HCT116 (cell line): Measurements from ENCODE around the gene KANK4. TPM values are rescaled to one million over a fixed set of nuclear protein-coding genes. Genes with fewer than 3 reads are reported as not detected.

Source experiments
- ATAC-seq: fragments of 200-7000 bp; cut with Tn5 transposase; 2 replicates; pipeline ENCODE4 v1.9.1; 2020; ENCODE audit warnings: mild to moderate bottlenecking, moderate library complexity
- BruUV-seq: library from RNA; stranded (reverse); fragments of 400-500 nt; replicated peaks from 2 replicates; lab custom pipeline; 2021; lab: Mats Ljungman, UMichigan
- CTCF ChIA-PET: fragments of 300-600 bp; sonication (Branson Sonifier 250); formaldehyde crosslinking; loops from one replicate; lab custom pipeline; 2021; ENCODE audit warnings: antibody characterized with exemption; lab: Charles Lee
- POLR2A ChIA-PET: fragments of 300-600, 350-600 bp; sonication (Branson Sonifier 250); formaldehyde crosslinking; loops from one replicate; lab custom pipeline; 2021; ENCODE audit warnings: antibody characterized with exemption; lab: Charles Lee
- RAD21 ChIA-PET, 2 experiments: fragments of 300-600 bp; sonication (Branson Sonifier 250); formaldehyde crosslinking; loops; one replicate each; lab custom pipeline; 2023; ENCODE audit warnings: low total read pairs in 2 of 2; ENCODE audit not compliant: uncharacterized antibody in 2 of 2, unreplicated experiment in 2 of 2, low non-redundant PET in 1 of 2; lab: Charles Lee
- DNase-seq: peaks from one replicate; pipeline ENCODE4 v3.0.0-alpha.2; 2010; ENCODE audit warnings: low read depth, low spot score
- H2AFZ ChIP-seq: fragments of 200-600 bp; shearing (Covaris generic), sonication (generic); 2 replicates; pipeline ENCODE4 v1.6.1; 2017; ENCODE audit warnings: low read depth, mixed run types, mixed read lengths, antibody characterized with exemption, low read length; ENCODE audit not compliant: poor library complexity, severe bottlenecking
- H3K27ac ChIP-seq: 2 replicates; pipeline ENCODE4 v1.5.1; 2012; ENCODE audit warnings: low read depth, low read length
- H3K27me3 ChIP-seq: fragments of 200-600 bp; sonication (generic); 2 replicates; pipeline ENCODE4 v1.6.1; 2016; ENCODE audit warnings: mixed run types, low read length, mixed read lengths; ENCODE audit not compliant: insufficient read depth
- H3K36me3 ChIP-seq, 2 experiments: fragments of 200-500 bp in 1 of 2; fragments of 200-600 bp in 1 of 2; sonication (Bioruptor generic) in 1 of 2; sonication (generic) in 1 of 2; 2 replicates each; pipeline versions ENCODE4 v1.5.1 to v1.6.1; 2014 to 2016; ENCODE audit warnings: low read length in 2 of 2, inconsistent platforms in 1 of 2, mixed read lengths in 1 of 2, mixed run types in 1 of 2; ENCODE audit not compliant: insufficient read depth in 2 of 2, control insufficient read depth in 1 of 2
- H3K4me1 ChIP-seq, 2 experiments: fragments of 200-600 bp in 1 of 2; sonication (generic) in 1 of 2; 2 replicates each; pipeline versions ENCODE4 v1.5.1 to v1.6.1; 2012 to 2017; ENCODE audit warnings: low read length in 2 of 2, inconsistent platforms in 1 of 2, mild to moderate bottlenecking in 1 of 2, mixed read lengths in 1 of 2, mixed run types in 1 of 2, moderate library complexity in 1 of 2; ENCODE audit not compliant: insufficient read depth in 2 of 2, control insufficient read depth in 1 of 2
- H3K4me2 ChIP-seq: fragments of 200-600 bp; sonication (generic); 2 replicates; pipeline ENCODE4 v1.6.1; 2017; ENCODE audit warnings: mixed run types, low read length, mixed read lengths
- H3K4me3 ChIP-seq, 2 experiments: fragments of 200-600 bp in 1 of 2; sonication (generic) in 1 of 2; replicated peaks in 1 of 2; 2 replicates each; pipeline ENCODE4 v1.5.1; 2011 to 2016; ENCODE audit warnings: low read length in 2 of 2, control low read depth in 1 of 2, low read depth in 1 of 2, mild to moderate bottlenecking in 1 of 2, mixed read lengths in 1 of 2, mixed run types in 1 of 2
- H3K79me2 ChIP-seq: fragments of 200-600 bp; sonication (generic); 2 replicates; pipeline ENCODE4 v1.6.1; 2017; ENCODE audit warnings: mild to moderate bottlenecking, mixed run types, low read length, moderate library complexity, mixed read lengths; ENCODE audit not compliant: insufficient read depth
- H3K9ac ChIP-seq: fragments of 200-600 bp; sonication (generic); 2 replicates; pipeline ENCODE4 v1.6.1; 2016; ENCODE audit warnings: low read length, mixed read lengths
- H3K9me2 ChIP-seq: fragments of 200-600 bp; sonication (generic), shearing (Covaris generic); 2 replicates; pipeline ENCODE4 v1.6.1; 2017; ENCODE audit warnings: mixed run types, mild to moderate bottlenecking, moderate library complexity; ENCODE audit not compliant: insufficient read depth
- H3K9me3 ChIP-seq, 2 experiments: fragments of 200-500 bp in 1 of 2; fragments of 200-600 bp in 1 of 2; sonication (Bioruptor generic) in 1 of 2; sonication (generic) in 1 of 2; 2 replicates each; pipeline ENCODE4 v1.6.1; 2014 to 2017; ENCODE audit warnings: low read length in 2 of 2, mixed read lengths in 2 of 2, inconsistent platforms in 1 of 2, low read depth in 1 of 2, mild to moderate bottlenecking in 1 of 2, mixed run types in 1 of 2, moderate library complexity in 1 of 2; ENCODE audit not compliant: control insufficient read depth in 1 of 2, insufficient read depth in 1 of 2
- H4K20me1 ChIP-seq: fragments of 200-600 bp; sonication (generic), shearing (Covaris generic); 2 replicates; pipeline ENCODE4 v1.6.1; 2017; ENCODE audit warnings: mixed run types, mild to moderate bottlenecking, moderate library complexity; ENCODE audit not compliant: insufficient read depth
- ATF3 ChIP-seq: IDR thresholded peaks from 2 replicates; pipeline ENCODE4 v1.6.1; 2012
- CEBPB ChIP-seq: IDR thresholded peaks from 2 replicates; pipeline ENCODE4 v1.6.1; 2012; ENCODE audit warnings: low read depth
- POLR2AphosphoS5 ChIP-seq: IDR thresholded peaks from 2 replicates; pipeline ENCODE4 v1.6.1; 2011; ENCODE audit warnings: mild to moderate bottlenecking, low read depth, low read length, moderate library complexity
- RAD21 ChIP-seq: IDR thresholded peaks from 2 replicates; pipeline ENCODE4 v1.6.1; 2012; ENCODE audit warnings: low read depth, mild to moderate bottlenecking
- TCF7L2 ChIP-seq: IDR thresholded peaks from 2 replicates; pipeline ENCODE4 v1.7.0; 2011; ENCODE audit warnings: borderline replicate concordance, inconsistent platforms; ENCODE audit not compliant: insufficient read depth, insufficient read length; ENCODE audit errors: extremely low read depth
- intact Hi-C: fragments of 100-400 bp; cut with micrococcal nuclease; formaldehyde crosslinking; loops from 2 replicates; pipeline ENCODE4 v1.10.0; 2022
- total RNA-seq: library from RNA; stranded (reverse); gene quantifications from one replicate; pipeline ENCODE4 v1.2.1, GENCODE V29; 2021; ENCODE audit not compliant: unreplicated experiment
- TF ChIP-seq, protein P1 (sequence below), 3 experiments: fragments of 200-600 bp in 1 of 3; sonication (generic) in 1 of 3; IDR thresholded peaks in 2 of 3; conservative IDR thresholded peaks in 1 of 3; 2 replicates each; pipeline ENCODE4 v1.5.1; 2012 to 2017; ENCODE audit warnings: low read depth in 2 of 3, low read length in 2 of 3, antibody characterized with exemption in 1 of 3, borderline replicate concordance in 1 of 3, control low read depth in 1 of 3, mild to moderate bottlenecking in 1 of 3, mixed read lengths in 1 of 3, mixed run types in 1 of 3, moderate library complexity in 1 of 3; ENCODE audit not compliant: insufficient read depth in 1 of 3

The KANK4 gene
- total RNA-seq, 1 experiment from 2014 or later, result not detected

DNA sequence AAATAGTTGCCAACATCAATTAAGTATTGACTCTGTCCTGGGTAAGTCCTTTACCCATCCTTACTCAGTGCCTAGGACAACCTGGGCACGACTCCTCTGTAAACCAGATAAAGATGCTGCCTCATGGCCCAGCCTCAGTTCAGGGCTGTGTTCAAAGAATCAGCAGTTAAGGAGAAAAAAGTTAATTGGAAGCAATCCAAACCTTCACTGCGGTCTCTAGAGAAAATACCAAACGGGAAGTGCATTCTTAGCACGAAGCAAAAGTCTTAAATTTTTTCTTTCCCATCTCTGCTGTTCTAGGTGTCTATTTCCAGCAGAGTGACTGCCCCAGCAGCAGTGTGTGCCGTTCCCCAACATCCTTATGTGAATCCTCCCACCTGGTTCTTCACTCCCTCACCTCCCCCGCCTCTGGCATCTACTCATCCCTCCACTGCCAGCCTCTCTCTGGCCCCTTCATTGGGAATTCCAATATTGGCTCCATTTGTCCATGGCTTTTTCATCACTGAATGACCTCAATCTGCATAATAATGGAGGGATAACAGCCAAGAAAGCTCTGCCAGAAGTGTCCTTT, 23.2 kb downstream of the KANK4 start:
- Histone ChIP-seq H3K9me3 (no peaks in the 10 kb centered on the region), H3K4me1 (no peaks in the 10 kb centered on the region), H3K79me2 (no peaks in the 10 kb centered on the region), H3K27me3 (no peaks in the 10 kb centered on the region; the same call in 1 of the 2 replicates), H3K27ac (no peak overlapping the region), H3K9me2 (no peaks in the 10 kb centered on the region), H3K36me3 (no peaks in the 10 kb centered on the region), H3K4me3 (no peak overlapping the region), H2AFZ (no peak overlapping the region), H3K4me2 (no peak overlapping the region), H4K20me1 (no peaks in the 10 kb centered on the region), H3K9ac (no peak overlapping the region)
- BruUV-seq, result no TSS peak
- intact Hi-C loops, result no loop called here
- ChIA-PET RAD21 (no interaction called here), CTCF (no interaction called here), POLR2A (no interaction called here)
- TF ChIP-seq CEBPB (no peak), POLR2AphosphoS5 (no peak)
- no peak for ATAC-seq
- DNase-seq, result no peak

GRCh38 chr1:62294261-62294660, 25.0 kb downstream of the KANK4 start:
- no TSS peak for BruUV-seq
- ChIA-PET POLR2A (no interaction called here), CTCF (interaction anchor here (1.3 to 1.5 kb wide), 4 partner anchors 10 to 452 kb away, joined by 3 to 7 read pairs (median 4); no protein-coding TSS in a partner anchor), RAD21 (no interaction called here)
- intact Hi-C loops, result loop anchor here (5.0 kb wide), 2 partner anchors 113 to 453 kb away; no protein-coding TSS in a partner anchor
- TF ChIP-seq TCF7L2 (no peak), ATF3 (no peak), RAD21 (peak; percentile 56)
- TF ChIP-seq, protein P1, sequence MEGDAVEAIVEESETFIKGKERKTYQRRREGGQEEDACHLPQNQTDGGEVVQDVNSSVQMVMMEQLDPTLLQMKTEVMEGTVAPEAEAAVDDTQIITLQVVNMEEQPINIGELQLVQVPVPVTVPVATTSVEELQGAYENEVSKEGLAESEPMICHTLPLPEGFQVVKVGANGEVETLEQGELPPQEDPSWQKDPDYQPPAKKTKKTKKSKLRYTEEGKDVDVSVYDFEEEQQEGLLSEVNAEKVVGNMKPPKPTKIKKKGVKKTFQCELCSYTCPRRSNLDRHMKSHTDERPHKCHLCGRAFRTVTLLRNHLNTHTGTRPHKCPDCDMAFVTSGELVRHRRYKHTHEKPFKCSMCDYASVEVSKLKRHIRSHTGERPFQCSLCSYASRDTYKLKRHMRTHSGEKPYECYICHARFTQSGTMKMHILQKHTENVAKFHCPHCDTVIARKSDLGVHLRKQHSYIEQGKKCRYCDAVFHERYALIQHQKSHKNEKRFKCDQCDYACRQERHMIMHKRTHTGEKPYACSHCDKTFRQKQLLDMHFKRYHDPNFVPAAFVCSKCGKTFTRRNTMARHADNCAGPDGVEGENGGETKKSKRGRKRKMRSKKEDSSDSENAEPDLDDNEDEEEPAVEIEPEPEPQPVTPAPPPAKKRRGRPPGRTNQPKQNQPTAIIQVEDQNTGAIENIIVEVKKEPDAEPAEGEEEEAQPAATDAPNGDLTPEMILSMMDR (IDR thresholded peaks at IDR 0.05 in 2 of 3, conservative IDR thresholded peaks at IDR 0.05 in 1 of 3; ENCODE audit: borderline replicate concordance in 1 of 3, insufficient read depth in 1 of 3, low read depth in 2 of 3, low read length in 2 of 3), result peak; percentile 31 to 36 (median 33); a peak in 4 of 6 replicates
- no peaks in the 10 kb centered on the region for H3K79me2 ChIP-seq
- H3K27ac ChIP-seq, result no peak overlapping the region
- H3K9me3 ChIP-seq, result no peaks in the 10 kb centered on the region
- H3K4me3 ChIP-seq, result no peak overlapping the region
- ATAC-seq (peak; percentile 87), DNase-seq (peak; percentile 1)
- no peaks in the 10 kb centered on the region for H3K4me1 ChIP-seq
- no peak overlapping the region for H2AFZ ChIP-seq
- H3K27me3 ChIP-seq, result no peaks in the 10 kb centered on the region; the same call in 1 of the 2 replicates
- no peaks in the 10 kb centered on the region for H3K36me3 ChIP-seq
- no peaks in the 10 kb centered on the region for H4K20me1 ChIP-seq
- H3K4me2 ChIP-seq, result no peak overlapping the region
- no peaks in the 10 kb centered on the region for H3K9me2 ChIP-seq
- no peak overlapping the region for H3K9ac ChIP-seq
